HEK293 (cell line): ENCODE data around the gene CTNNBL1.
A peak's percentile ranks its signal among the peaks of the same experiment; 100 is the strongest.

Experiments used
- CTCF ChIA-PET: fragments of 350-600 bp; formaldehyde crosslinking; extraction: SDS; loops from one replicate; lab custom pipeline; 2021; ENCODE audit warnings: antibody characterized with exemption; lab: Yijun Ruan, JAX
- POLR2A ChIA-PET: fragments of 300-600 bp; formaldehyde crosslinking; extraction: SDS; loops from one replicate; lab custom pipeline; 2020; ENCODE audit warnings: antibody characterized with exemption, inconsistent platforms; lab: Yijun Ruan, JAX
- H3K27ac ChIP-seq: fragments of 200-500 bp; sonication (Bioruptor generic); 2 replicates; pipeline ENCODE4 v1.5.1; 2014; ENCODE audit warnings: low read depth, low read length, control low read depth, inconsistent platforms; ENCODE audit errors: extremely low read depth
- H3K36me3 ChIP-seq, 2 experiments: fragments of 200-500 bp in 1 of 2; sonication (Bioruptor generic) in 1 of 2; 1 replicate in 1 of 2; 2 replicates in 1 of 2; pipeline ENCODE4 v1.5.1; 2014 to 2017; ENCODE audit warnings: inconsistent platforms in 2 of 2, low read length in 2 of 2; ENCODE audit not compliant: control insufficient read depth in 2 of 2, insufficient read depth in 1 of 2
- H3K4me1 ChIP-seq: fragments of 200-500 bp; sonication (Bioruptor generic); 2 replicates; pipeline ENCODE4 v1.5.1; 2014; ENCODE audit warnings: mild to moderate bottlenecking, low read length, inconsistent platforms; ENCODE audit not compliant: control insufficient read depth, insufficient read depth
- H3K4me3 ChIP-seq: 2 replicates; pipeline ENCODE4 v1.5.1; 2011; ENCODE audit warnings: low read depth, mild to moderate bottlenecking, control low read depth, low read length, moderate library complexity
- H3K9me3 ChIP-seq: fragments of 200-500 bp; sonication (Bioruptor generic); 2 replicates; pipeline ENCODE4 v1.5.1; 2014; ENCODE audit warnings: low read depth, low read length, inconsistent platforms; ENCODE audit not compliant: control insufficient read depth, insufficient read depth
- AEBP2 ChIP-seq: fragments of 450-650 bp; formaldehyde crosslinking; IDR thresholded peaks from 2 replicates; pipeline ENCODE4 v1.5.1; 2016; ENCODE audit warnings: missing biosample characterization, missing genetic modification characterization, borderline replicate concordance
- BCL6B ChIP-seq: fragments of 450-650 bp; formaldehyde crosslinking; IDR thresholded peaks from 2 replicates; pipeline ENCODE4 v1.5.1; 2017; ENCODE audit warnings: missing biosample characterization, missing genetic modification characterization
- IKZF3 ChIP-seq: fragments of 450-650 bp; IDR thresholded peaks from 2 replicates; pipeline ENCODE4 v1.5.0; 2018; ENCODE audit warnings: missing biosample characterization, mild to moderate bottlenecking, missing genetic modification characterization, moderate library complexity
- PBX3 ChIP-seq: sonication (generic); formaldehyde crosslinking; IDR thresholded peaks from 2 replicates; pipeline ENCODE4 v1.8.1; 2022; ENCODE audit warnings: mild to moderate bottlenecking, moderate library complexity, missing genetic modification reagents
- PRDM4 ChIP-seq: fragments of 450-650 bp; formaldehyde crosslinking; IDR thresholded peaks from 2 replicates; pipeline ENCODE4 v1.5.1; 2017; ENCODE audit warnings: missing biosample characterization, missing genetic modification characterization
- TSHZ1 ChIP-seq: fragments of 450-650 bp; formaldehyde crosslinking; IDR thresholded peaks from 2 replicates; pipeline ENCODE4 v1.5.1; 2016; ENCODE audit warnings: missing biosample characterization, missing genetic modification characterization, borderline replicate concordance
- ZBTB17 ChIP-seq: fragments of 450-650 bp; formaldehyde crosslinking; IDR thresholded peaks from 2 replicates; pipeline ENCODE4 v1.5.1; 2016; ENCODE audit warnings: missing biosample characterization, missing genetic modification characterization
- ZBTB44 ChIP-seq: fragments of 450-650 bp; IDR thresholded peaks from 2 replicates; pipeline ENCODE4 v1.5.1; 2018; ENCODE audit warnings: missing biosample characterization, mild to moderate bottlenecking, missing genetic modification characterization
- ZNF10 ChIP-seq: fragments of 450-650 bp; formaldehyde crosslinking; IDR thresholded peaks from 2 replicates; pipeline ENCODE4 v1.5.1; 2017; ENCODE audit warnings: missing biosample characterization, missing genetic modification characterization
- ZNF18 ChIP-seq: fragments of 450-650 bp; formaldehyde crosslinking; IDR thresholded peaks from 2 replicates; pipeline ENCODE4 v1.5.1; 2016; ENCODE audit warnings: missing biosample characterization, missing genetic modification characterization
- ZNF223 ChIP-seq: fragments of 450-650 bp; formaldehyde crosslinking; IDR thresholded peaks from 2 replicates; pipeline ENCODE4 v1.5.1; 2016; ENCODE audit warnings: missing biosample characterization, missing genetic modification characterization
- ZNF423 ChIP-seq: fragments of 450-650 bp; formaldehyde crosslinking; IDR thresholded peaks from 2 replicates; pipeline ENCODE4 v1.5.1; 2016; ENCODE audit warnings: missing biosample characterization, missing genetic modification characterization
- ZNF449 ChIP-seq: fragments of 450-650 bp; formaldehyde crosslinking; IDR thresholded peaks from 2 replicates; pipeline ENCODE4 v1.5.1; 2017; ENCODE audit warnings: missing biosample characterization, mild to moderate bottlenecking, missing genetic modification characterization, moderate library complexity
- ZNF549 ChIP-seq: fragments of 450-650 bp; IDR thresholded peaks from 2 replicates; pipeline ENCODE4 v1.5.1; 2018; ENCODE audit warnings: missing biosample characterization, missing genetic modification characterization, mild to moderate bottlenecking, inconsistent platforms, moderate library complexity
- ZNF571 ChIP-seq: fragments of 450-650 bp; formaldehyde crosslinking; IDR thresholded peaks from 2 replicates; pipeline ENCODE4 v1.5.0; 2017; ENCODE audit warnings: missing biosample characterization, missing genetic modification characterization
- ZNF747 ChIP-seq: fragments of 450-650 bp; formaldehyde crosslinking; IDR thresholded peaks from 2 replicates; pipeline ENCODE4 v1.5.1; 2016; ENCODE audit warnings: missing biosample characterization, missing genetic modification characterization
- ZSCAN30 ChIP-seq: fragments of 450-650 bp; IDR thresholded peaks from 2 replicates; pipeline ENCODE4 v1.5.1; 2018; ENCODE audit warnings: missing biosample characterization, mild to moderate bottlenecking, missing genetic modification characterization, moderate library complexity

Gene CTNNBL1

GRCh38 chr20:37729452-37729851 is 35.6 kb downstream of the CTNNBL1 start (continued):
- no peak for TF ChIP-seq TSHZ1 (tag by site-specific recombination)
- TF ChIP-seq AEBP2 (tag by site-specific recombination) = no peak
- TF ChIP-seq ZNF423 (tag by site-specific recombination) = 0 out of 2 replicates have a peak, but pooled peaks have one; percentile 37
- TF ChIP-seq ZBTB44 (tag by site-specific recombination) = peak; percentile 69; the same call in 1 of the 2 replicates
- peak; percentile 37; the same call in 1 of the 2 replicates for TF ChIP-seq ZBTB17 (tag by site-specific recombination)
- peak; percentile 78 for TF ChIP-seq IKZF3 (tag by site-specific recombination)
- TF ChIP-seq ZNF549 (tag by site-specific recombination) = no peak
- no peak for TF ChIP-seq BCL6B (tag by site-specific recombination)
- TF ChIP-seq ZNF18 = 0 out of 2 replicates have a peak, but pooled peaks have one; percentile 22
- TF ChIP-seq ZNF10 (tag by site-specific recombination) = peak; percentile 73; the same call in 1 of the 2 replicates

GRCh38 chr20:37729909-37730308 is 36.1 kb downstream of the CTNNBL1 start:
- CTCF ChIA-PET = no interaction called here
- peaks cover 35% of the 10 kb centered on the region for H3K4me1 ChIP-seq
- POLR2A ChIA-PET = no interaction called here
- H3K36me3 ChIP-seq = no peaks in the 10 kb centered on the region
- H3K27ac ChIP-seq = no peak overlapping the region
- H3K4me3 ChIP-seq = no peak overlapping the region
- H3K9me3 ChIP-seq = no peaks in the 10 kb centered on the region
- no peak for TF ChIP-seq ZNF747 (tag by site-specific recombination)
- no peak for TF ChIP-seq ZNF223 (tag by site-specific recombination)
- no peak for TF ChIP-seq PRDM4 (tag by site-specific recombination)
- no peak for TF ChIP-seq ZNF449 (tag by site-specific recombination)
- TF ChIP-seq PBX3 (CRISPR knock-in tag) = no peak
- TF ChIP-seq ZNF18 = no peak
- TF ChIP-seq ZNF571 (tag by site-specific recombination) = no peak
- no peak for TF ChIP-seq ZSCAN30 (tag by site-specific recombination)
